ENCODE results near the gene ZNF311. TPM values are rescaled to one million over a fixed set of nuclear protein-coding genes. Genes with fewer than 3 reads are reported as not detected.

The ZNF311 gene
- total and polyA plus RNA-seq, 2 of the 13 experiments (the other 11 are each of a cell fraction or from before 2014, with no cell fraction given), result not detected

DNA sequence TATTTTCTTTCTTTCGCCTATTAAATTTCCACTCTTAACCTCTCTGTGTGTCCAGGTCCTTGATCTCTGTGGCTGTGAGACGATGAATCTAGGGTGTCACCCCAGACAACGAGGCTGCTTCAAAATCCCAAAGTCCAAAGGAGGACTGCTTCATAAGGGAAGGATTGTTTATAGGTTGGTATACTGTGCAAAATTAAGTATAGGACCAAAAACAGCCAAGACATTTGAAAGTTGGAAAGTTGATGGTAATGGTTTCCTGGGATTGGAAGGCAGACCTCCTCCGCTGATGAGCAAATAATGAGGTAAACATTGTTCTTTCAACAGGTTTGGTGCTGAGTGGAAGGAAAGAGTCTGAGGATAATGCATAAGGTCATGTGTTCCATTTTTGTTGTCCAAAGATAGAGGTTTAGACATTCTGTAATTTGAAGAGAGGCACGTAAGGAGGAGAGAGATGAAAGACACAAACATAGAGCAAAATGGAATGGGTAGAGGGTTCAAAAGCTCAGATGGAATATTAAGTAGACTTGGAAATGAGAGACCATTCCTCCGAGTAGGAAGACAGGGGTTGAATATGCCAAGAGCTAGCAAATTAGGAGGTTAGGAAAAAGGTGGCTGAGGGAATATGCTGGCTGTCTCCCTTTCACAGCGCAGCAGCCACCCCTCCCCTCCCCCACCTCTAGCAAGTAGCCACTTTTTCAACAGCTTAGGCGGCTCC, 24.8 kb downstream of the ZNF311 start (continued):
- TF ChIP-seq ARID3A (IDR thresholded peaks at IDR 0.05; ENCODE audit: low read depth, low read length) (no peak), PBX3 (CRISPR knock-in tag; IDR thresholded peaks at IDR 0.05; ENCODE audit: borderline replicate concordance) (no peak), RNF219 (CRISPR knock-in tag; IDR thresholded peaks at IDR 0.05) (no peak), TAF1 (CRISPR knock-in tag; IDR thresholded peaks at IDR 0.05) (peak; percentile 29; the same call in 1 of the 2 replicates), KIAA2018 (CRISPR knock-in tag; IDR thresholded peaks at IDR 0.05; ENCODE audit: borderline replicate concordance) (no peak), ASH2L (IDR thresholded peaks at IDR 0.05; ENCODE audit: insufficient read length, low read depth, low read length) (no peak), ZNF333 (CRISPR knock-in tag; IDR thresholded peaks at IDR 0.05; ENCODE audit: borderline replicate concordance) (no peak)
- TF ChIP-seq, protein P1, sequence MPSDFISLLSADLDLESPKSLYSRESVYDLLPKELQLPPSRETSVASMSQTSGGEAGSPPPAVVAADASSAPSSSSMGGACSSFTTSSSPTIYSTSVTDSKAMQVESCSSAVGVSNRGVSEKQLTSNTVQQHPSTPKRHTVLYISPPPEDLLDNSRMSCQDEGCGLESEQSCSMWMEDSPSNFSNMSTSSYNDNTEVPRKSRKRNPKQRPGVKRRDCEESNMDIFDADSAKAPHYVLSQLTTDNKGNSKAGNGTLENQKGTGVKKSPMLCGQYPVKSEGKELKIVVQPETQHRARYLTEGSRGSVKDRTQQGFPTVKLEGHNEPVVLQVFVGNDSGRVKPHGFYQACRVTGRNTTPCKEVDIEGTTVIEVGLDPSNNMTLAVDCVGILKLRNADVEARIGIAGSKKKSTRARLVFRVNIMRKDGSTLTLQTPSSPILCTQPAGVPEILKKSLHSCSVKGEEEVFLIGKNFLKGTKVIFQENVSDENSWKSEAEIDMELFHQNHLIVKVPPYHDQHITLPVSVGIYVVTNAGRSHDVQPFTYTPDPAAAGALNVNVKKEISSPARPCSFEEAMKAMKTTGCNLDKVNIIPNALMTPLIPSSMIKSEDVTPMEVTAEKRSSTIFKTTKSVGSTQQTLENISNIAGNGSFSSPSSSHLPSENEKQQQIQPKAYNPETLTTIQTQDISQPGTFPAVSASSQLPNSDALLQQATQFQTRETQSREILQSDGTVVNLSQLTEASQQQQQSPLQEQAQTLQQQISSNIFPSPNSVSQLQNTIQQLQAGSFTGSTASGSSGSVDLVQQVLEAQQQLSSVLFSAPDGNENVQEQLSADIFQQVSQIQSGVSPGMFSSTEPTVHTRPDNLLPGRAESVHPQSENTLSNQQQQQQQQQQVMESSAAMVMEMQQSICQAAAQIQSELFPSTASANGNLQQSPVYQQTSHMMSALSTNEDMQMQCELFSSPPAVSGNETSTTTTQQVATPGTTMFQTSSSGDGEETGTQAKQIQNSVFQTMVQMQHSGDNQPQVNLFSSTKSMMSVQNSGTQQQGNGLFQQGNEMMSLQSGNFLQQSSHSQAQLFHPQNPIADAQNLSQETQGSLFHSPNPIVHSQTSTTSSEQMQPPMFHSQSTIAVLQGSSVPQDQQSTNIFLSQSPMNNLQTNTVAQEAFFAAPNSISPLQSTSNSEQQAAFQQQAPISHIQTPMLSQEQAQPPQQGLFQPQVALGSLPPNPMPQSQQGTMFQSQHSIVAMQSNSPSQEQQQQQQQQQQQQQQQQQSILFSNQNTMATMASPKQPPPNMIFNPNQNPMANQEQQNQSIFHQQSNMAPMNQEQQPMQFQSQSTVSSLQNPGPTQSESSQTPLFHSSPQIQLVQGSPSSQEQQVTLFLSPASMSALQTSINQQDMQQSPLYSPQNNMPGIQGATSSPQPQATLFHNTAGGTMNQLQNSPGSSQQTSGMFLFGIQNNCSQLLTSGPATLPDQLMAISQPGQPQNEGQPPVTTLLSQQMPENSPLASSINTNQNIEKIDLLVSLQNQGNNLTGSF (CRISPR knock-in tag; IDR thresholded peaks at IDR 0.05), result no peak
